ENCODE results near the gene NR2C2AP.
"Not testable (repeated sequence)": the region's sequence is repeated elsewhere in the genome, so short reads cannot be mapped to it uniquely, and the experiment has no call there.

The NR2C2AP gene, protein sequence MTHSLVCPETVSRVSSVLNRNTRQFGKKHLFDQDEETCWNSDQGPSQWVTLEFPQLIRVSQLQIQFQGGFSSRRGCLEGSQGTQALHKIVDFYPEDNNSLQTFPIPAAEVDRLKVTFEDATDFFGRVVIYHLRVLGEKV

GRCh38 chr19:19203012-19203856 is at the start of gene NR2C2AP:
Gene NR2C2AP (minus strand): TSS chr19:19203414. CDS start chr19:19203060, 354 bp downstream.
- DNase-seq, result peak; percentile 89

GRCh38 chr19:19250196-19250801 is 47.1 kb upstream of the NR2C2AP start:
- no peak for DNase-seq

GRCh38 chr19:19240476-19240875 is 37.3 kb upstream of the NR2C2AP start:
- no peak for DNase-seq

- DNase-seq, result no peak
Observed at GRCh38 chr19:19239675-19240074, 36.5 kb upstream of the NR2C2AP start.

DNA sequence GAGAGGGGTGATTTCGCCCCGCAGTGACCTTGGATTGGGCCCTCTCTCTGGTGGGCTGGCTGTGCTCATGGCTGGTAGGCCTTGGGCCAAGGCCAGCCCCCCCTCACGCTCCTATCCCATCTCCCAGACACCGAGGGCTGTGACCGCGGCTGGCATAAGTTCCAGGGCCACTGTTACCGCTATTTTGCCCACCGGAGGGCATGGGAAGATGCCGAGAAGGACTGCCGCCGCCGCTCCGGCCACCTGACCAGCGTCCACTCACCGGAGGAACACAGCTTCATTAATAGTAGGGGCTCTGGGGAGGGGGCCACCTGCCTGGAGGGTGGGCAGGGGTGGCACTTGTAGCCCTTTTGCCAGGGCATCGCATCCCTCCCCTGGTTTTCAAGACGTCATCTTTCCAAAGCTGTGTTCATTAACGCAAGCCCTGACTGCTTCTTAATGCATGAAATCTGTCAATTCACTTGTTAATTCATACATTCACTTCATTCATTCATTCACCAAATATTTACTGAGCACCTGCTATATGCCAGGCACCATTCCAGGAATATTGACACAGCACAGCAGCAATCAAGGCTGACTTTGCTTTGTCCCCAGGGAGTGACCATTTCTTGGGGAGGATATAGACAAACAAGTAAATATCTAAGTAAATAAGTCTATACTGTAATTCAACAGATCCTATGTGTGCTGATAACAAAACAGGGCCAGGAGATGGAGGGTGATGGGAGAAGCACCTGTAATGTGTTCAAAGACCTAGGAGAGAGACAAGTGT is 35.1 kb upstream of the NR2C2AP start:
- DNase-seq, result no peak

DNA sequence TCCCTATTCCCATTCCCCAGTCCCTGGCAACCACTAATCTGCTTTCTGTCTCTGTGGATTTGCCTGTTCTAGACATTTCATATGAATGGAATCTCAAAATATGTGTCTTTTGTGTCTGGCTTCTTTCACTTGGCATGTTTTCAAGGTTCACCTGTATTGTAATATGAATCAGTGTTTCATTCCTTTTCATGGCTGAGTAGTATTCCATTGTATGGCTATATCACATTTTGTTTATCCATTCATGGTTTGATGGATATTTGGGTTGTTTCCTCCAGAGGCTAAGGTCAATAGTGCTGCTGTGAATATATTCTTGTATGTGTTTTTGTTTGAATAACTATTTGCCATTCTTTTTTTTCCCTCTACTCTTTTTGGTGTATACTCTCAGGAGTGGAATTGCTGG is 33.0 kb upstream of the NR2C2AP start:
- no peak for DNase-seq

GRCh38 chr19:19234220-19234816 is 31.1 kb upstream of the NR2C2AP start:
- no peak for DNase-seq

GRCh38 chr19:19232261-19232721 is 29.1 kb upstream of the NR2C2AP start:
- DNase-seq, result no peak

- no peak for DNase-seq
Observed at GRCh38 chr19:19230999-19231398, 27.8 kb upstream of the NR2C2AP start.

DNA sequence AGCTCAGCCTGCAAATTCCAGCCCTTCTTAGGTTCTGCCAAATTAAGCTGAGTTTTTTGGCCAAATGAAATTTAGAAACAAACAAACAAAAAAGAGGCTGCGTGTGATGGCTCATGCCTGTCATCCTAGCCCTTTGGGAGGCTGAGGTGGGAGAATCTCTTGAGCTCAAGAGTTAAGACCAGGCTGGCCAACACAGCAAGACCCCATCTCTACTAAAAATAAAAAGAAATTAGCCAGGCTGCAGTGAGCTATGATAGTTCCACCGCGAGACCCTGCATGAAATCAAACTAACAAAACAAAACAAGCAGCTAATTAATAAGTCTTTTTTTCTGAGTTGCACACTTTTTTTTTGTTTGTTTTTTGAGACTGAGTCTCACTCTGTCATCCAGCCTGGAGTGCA is 26.5 kb upstream of the NR2C2AP start:
- no peak for DNase-seq

DNA sequence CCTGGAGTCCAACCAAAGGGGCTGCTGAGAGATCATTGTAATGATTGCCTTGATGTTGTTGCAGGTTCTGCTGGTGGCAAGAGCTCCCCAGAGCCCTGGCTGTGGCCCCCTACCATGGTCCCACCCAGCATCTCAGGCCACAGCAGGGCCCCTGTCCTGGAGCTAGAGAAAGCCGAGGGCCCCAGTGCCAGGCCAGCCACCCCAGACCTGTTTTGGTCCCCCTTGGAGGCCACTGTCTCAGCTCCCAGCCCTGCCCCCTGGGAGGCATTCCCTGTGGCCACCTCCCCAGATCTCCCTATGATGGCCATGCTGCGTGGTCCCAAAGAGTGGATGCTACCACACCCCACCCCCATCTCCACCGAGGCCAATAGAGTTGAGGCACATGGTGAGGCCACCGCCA is 24.0 kb upstream of the NR2C2AP start:
- no peak for DNase-seq

GRCh38 chr19:19226663-19227062 is 23.4 kb upstream of the NR2C2AP start:
- DNase-seq, result no peak

GRCh38 chr19:19226204-19226603 is 23.0 kb upstream of the NR2C2AP start:
- DNase-seq, result no peak

- DNase-seq, result peak; percentile 63
Observed at GRCh38 chr19:19224852-19225494, 21.8 kb upstream of the NR2C2AP start.

GRCh38 chr19:19224150-19224851 is 21.1 kb upstream of the NR2C2AP start:
- DNase-seq, result no peak

DNA sequence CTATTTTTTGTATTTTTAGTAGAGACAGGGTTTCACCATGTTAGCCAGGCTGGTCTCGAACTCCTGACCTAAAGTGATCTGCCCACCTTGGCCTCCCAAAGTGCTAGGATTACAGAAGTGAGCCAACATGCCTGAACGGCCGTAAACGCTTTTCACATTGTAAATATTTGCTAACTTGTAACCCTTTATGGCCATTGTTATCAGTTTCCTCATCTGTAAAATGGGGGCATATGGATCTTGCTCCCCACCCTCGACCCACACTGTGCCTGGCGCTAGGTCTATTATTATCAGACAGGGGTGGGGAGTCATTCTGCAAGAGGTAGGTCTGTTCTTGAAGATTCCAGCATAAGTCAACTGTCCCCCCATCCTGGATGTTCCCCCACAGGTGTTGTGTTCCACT is 20.4 kb upstream of the NR2C2AP start:
- no peak for DNase-seq

DNA sequence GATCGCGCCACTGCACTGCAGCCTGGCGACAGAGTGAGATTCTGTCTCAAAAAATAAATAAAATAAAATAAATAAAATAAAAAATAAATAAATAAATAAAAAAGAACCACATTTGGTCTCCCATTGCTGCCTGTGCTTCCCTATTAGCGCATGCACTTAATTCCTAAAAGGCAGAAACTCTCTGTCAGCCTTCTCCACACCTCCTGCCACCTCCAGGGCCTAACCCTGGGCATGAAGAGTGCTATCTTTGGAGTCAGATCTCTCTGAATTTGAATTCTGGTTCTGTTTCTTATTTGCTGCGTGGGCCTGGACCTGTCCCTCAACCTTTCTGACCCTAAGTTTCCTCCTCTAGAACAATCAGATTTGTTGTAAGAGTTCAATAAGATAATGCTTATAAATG is 19.8 kb upstream of the NR2C2AP start:
- no peak for DNase-seq

DNA sequence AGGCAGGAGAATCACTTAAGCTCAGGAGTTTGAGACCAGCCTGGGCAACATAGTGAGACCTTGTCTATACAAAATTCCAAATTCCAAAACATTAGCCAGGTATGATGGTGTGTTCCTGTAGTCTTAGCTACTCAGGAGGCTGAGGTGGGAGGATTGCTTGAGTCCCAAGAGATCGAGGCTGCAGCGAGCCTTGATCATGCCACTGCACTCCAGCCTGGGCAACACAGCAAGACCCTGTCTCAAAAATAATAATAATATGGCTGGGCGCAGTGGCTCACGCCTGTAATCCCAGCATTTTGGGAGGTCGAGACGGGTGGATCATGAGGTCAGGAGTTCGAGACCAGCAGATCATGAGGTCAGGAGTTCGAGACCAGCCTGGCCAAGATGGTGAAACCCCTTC is 17.8 kb upstream of the NR2C2AP start:
- not testable (repeated sequence) for DNase-seq

DNA sequence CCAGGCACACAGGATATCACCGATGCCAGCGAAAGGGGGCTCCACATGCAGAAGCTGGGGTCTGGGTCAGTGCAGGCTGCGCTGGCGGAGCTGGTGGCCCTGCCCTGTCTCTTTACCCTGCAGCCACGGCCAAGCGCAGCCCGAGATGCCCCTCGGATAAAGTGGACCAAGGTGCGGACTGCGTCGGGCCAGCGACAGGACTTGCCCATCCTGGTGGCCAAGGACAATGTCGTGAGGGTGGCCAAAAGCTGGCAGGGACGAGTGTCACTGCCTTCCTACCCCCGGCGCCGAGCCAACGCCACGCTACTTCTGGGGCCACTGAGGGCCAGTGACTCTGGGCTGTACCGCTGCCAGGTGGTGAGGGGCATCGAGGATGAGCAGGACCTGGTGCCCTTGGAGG is 15.7 kb upstream of the NR2C2AP start:
- DNase-seq, result no peak

GRCh38 chr19:19217099-19217498 is 13.9 kb upstream of the NR2C2AP start:
- peak; percentile 22 for DNase-seq

DNA sequence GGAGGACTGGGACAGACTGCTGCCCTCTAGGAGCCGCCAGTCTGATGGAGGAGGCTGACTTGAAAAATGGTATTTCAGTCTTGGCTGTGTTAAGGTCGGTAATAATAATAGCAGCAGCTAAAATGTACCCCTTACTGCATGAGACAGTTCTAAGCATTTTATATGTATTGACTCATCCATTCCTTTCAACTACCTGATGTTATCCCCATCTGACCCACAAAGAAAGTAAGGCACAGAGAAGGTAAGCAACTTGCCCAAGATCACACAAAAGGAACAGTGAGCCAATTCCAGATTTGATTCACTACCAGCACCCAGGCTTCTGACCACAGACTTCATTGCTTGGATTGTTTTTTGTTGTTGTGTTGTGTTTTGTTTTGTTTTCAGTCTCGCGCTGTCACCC is 12.6 kb upstream of the NR2C2AP start:
- DNase-seq, result no peak

DNA sequence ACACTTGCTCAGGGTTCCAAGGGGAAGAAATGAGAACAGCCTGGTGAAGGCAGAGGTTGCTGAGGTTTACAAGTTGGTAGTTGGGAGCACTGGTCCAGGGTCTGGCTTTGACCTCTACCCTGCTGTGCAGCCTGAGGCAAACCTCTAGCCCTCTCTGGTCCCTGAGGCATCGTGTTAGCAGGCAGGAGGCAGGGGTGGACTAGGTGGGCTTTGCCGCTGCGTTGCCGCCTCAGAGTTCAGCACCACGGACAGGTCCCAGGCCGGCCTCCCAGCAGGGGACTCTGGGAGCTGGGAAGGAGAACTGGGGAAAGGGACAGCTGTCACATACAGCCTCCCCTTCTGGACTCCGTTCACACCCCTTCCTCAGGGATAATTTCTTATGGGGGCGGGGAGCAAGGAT is 11.7 kb upstream of the NR2C2AP start:
- peak; percentile 44 for DNase-seq

Measured in fibroblast of skin of right biceps (primary cell).